Endothelial cell of umbilical vein (primary cell): ENCODE measurements around the gene GNAS-AS1. TPM values are rescaled to one million over a fixed set of nuclear protein-coding genes. Genes with fewer than 3 reads are reported as not detected.

ENCODE experiments used
- BruUV-seq: library from RNA; stranded (reverse); fragments of 400-500 nt; replicated peaks from 2 replicates; lab custom pipeline; 2021; lab: Mats Ljungman, UMichigan
- CTCF ChIA-PET: fragments of 300-600, 350-600 bp; sonication (Branson Sonifier 250); formaldehyde crosslinking; loops from one replicate; lab custom pipeline; 2021; ENCODE audit warnings: antibody characterized with exemption, inconsistent platforms; lab: Charles Lee
- POLR2A ChIA-PET: fragments of 300-600, 350-600 bp; sonication (Branson Sonifier 250); formaldehyde crosslinking; loops from one replicate; lab custom pipeline; 2021; ENCODE audit warnings: antibody characterized with exemption, inconsistent platforms; lab: Charles Lee
- DNase-seq: peaks from one replicate; pipeline ENCODE4 v3.0.0-alpha.2; 2011; ENCODE audit warnings: low read depth, low spot score
- FAIRE-seq: peaks from 2 replicates; lab custom pipeline; 2011; peaks lifted over from hg19 to GRCh38; lab: Jason Lieb, UNC
- H2AFZ ChIP-seq: 2 replicates; pipeline ENCODE4 v1.6.0; 2012; ENCODE audit warnings: low read depth, low read length, control low read depth, inconsistent platforms
- H3K27ac ChIP-seq: 2 replicates; pipeline ENCODE4 v1.5.1; 2011; ENCODE audit warnings: low read depth, mild to moderate bottlenecking, control low read depth, low read length, moderate library complexity; ENCODE audit not compliant: insufficient read depth
- H3K27me3 ChIP-seq, 2 experiments: 2 replicates each; pipeline versions ENCODE4 v1.6.0 to v1.6.1; 2011; ENCODE audit warnings: low read length in 2 of 2, mixed read lengths in 1 of 2; ENCODE audit not compliant: control insufficient read depth in 2 of 2, insufficient read depth in 2 of 2
- H3K36me3 ChIP-seq, 2 experiments: 2 replicates in 1 of 2; 3 replicates in 1 of 2; pipeline ENCODE4 v1.5.1; 2011; ENCODE audit warnings: low read length in 2 of 2, mild to moderate bottlenecking in 1 of 2, moderate library complexity in 1 of 2; ENCODE audit not compliant: control insufficient read depth in 2 of 2, insufficient read depth in 2 of 2; ENCODE audit errors: extremely low read depth in 1 of 2
- H3K4me1 ChIP-seq: 3 replicates; pipeline ENCODE4 v1.5.1; 2011; ENCODE audit warnings: mild to moderate bottlenecking, low read length; ENCODE audit not compliant: control insufficient read depth, insufficient read depth; ENCODE audit errors: extremely low read depth
- H3K4me2 ChIP-seq: 2 replicates; pipeline ENCODE4 v1.6.1; 2011; ENCODE audit warnings: low read length, control low read depth, mixed read lengths; ENCODE audit not compliant: insufficient read depth
- H3K4me3 ChIP-seq, 3 experiments: fragments of 200-600 bp in 1 of 3; sonication (generic), shearing (Covaris generic) in 1 of 3; replicated peaks in 1 of 3; 2 replicates each; pipeline ENCODE4 v1.5.1; 2011 to 2016; ENCODE audit warnings: control low read depth in 3 of 3, low read length in 3 of 3, mild to moderate bottlenecking in 2 of 3, inconsistent platforms in 1 of 3, low read depth in 1 of 3, moderate library complexity in 1 of 3; ENCODE audit not compliant: insufficient read depth in 1 of 3
- H3K79me2 ChIP-seq: 2 replicates; pipeline ENCODE4 v1.6.0; 2012; ENCODE audit warnings: low read length, inconsistent platforms; ENCODE audit not compliant: control insufficient read depth, insufficient read depth
- H3K9ac ChIP-seq: replicated peaks from 2 replicates; pipeline ENCODE3; 2011; ENCODE audit warnings: low read length, control low read depth; ENCODE audit not compliant: insufficient read depth; ENCODE audit errors: extremely low read depth
- H3K9me1 ChIP-seq: replicated peaks from 3 replicates; pipeline ENCODE4 v1.6.0; 2011; ENCODE audit warnings: mild to moderate bottlenecking, low read length; ENCODE audit not compliant: control insufficient read depth, insufficient read depth; ENCODE audit errors: extremely low read depth
- H3K9me3 ChIP-seq: replicated peaks from 2 replicates; pipeline ENCODE4 v1.5.1; 2012; ENCODE audit warnings: low read length, inconsistent platforms; ENCODE audit not compliant: control insufficient read depth, insufficient read depth
- H4K20me1 ChIP-seq: replicated peaks from 2 replicates; pipeline ENCODE3; 2011; ENCODE audit warnings: mild to moderate bottlenecking, low read length; ENCODE audit not compliant: control insufficient read depth, insufficient read depth; ENCODE audit errors: extremely low read depth
- EZH2 ChIP-seq: IDR thresholded peaks from 2 replicates; pipeline ENCODE4 v1.6.1; 2012; ENCODE audit warnings: borderline replicate concordance, low read depth, mild to moderate bottlenecking, moderate library complexity, low read length, inconsistent platforms; ENCODE audit not compliant: severe bottlenecking
- GATA2 ChIP-seq: IDR thresholded peaks from 2 replicates; pipeline ENCODE4 v1.7.0; 2011; ENCODE audit warnings: low read depth, mild to moderate bottlenecking, moderate library complexity, mixed read lengths, low read length; ENCODE audit not compliant: insufficient read length, insufficient read depth
- JUN ChIP-seq: IDR thresholded peaks from 2 replicates; pipeline ENCODE4 v1.6.1; 2011; ENCODE audit warnings: borderline replicate concordance, low read depth; ENCODE audit not compliant: insufficient read length, insufficient read depth
- MYC ChIP-seq: IDR thresholded peaks from one replicate; pipeline ENCODE4 v1.6.1; 2011; ENCODE audit warnings: mild to moderate bottlenecking, low read depth, low read length
- POLR2A ChIP-seq: IDR thresholded peaks from 2 replicates; pipeline ENCODE4 v1.6.1; 2012; ENCODE audit warnings: low read depth, mild to moderate bottlenecking, control low read depth, low read length
- POLR2AphosphoS5 ChIP-seq: IDR thresholded peaks from 2 replicates; pipeline ENCODE4 v1.6.1; 2012; ENCODE audit warnings: low read depth, mild to moderate bottlenecking, control low read depth, low read length, moderate library complexity; ENCODE audit not compliant: insufficient read depth
- dilution Hi-C: fragments of 300-500 bp; cut with MboI; formaldehyde crosslinking; loops from one replicate; pipeline ENCODE4 v1.15.0; 2019; ENCODE audit warnings: low sequenced_read_pairs; ENCODE audit not compliant: extremely low pct_ligation_motif_present
- intact Hi-C: fragments of 100-400 bp; cut with micrococcal nuclease; formaldehyde crosslinking; loops from one replicate; pipeline ENCODE4 v1.10.0; 2022
- polyA plus RNA-seq, 4 experiments: library from polyadenylated mRNA; depleted of rRNA in 3 of 4; stranded (reverse) in 3 of 4; unstranded in 1 of 4; fragments of >200 nt; gene quantifications; 2 replicates each; pipeline versions ENCODE4 v1.2.1 to v1.2.3, GENCODE V29; 2011 to 2012; ENCODE audit warnings: missing spikeins in 1 of 4
- total RNA-seq: library from RNA; stranded (reverse); gene quantifications from 2 replicates; pipeline ENCODE4 v1.2.3, GENCODE V29; 2021
- TF ChIP-seq, protein P1 (sequence below): IDR thresholded peaks from 2 replicates; pipeline ENCODE4 v1.6.1; 2011; ENCODE audit not compliant: insufficient read depth, insufficient read length
- TF ChIP-seq, protein P2 (sequence below), 2 donors: IDR thresholded peaks; 1 replicate in 1 of 2; 2 replicates in 1 of 2; pipeline ENCODE4 v1.5.1; 2011; ENCODE audit warnings: low read length in 2 of 2, mild to moderate bottlenecking in 2 of 2, moderate library complexity in 2 of 2, control low read depth in 1 of 2, inconsistent platforms in 1 of 2, low read depth in 1 of 2; ENCODE audit not compliant: insufficient read depth in 1 of 2; ENCODE audit errors: extremely low read depth in 1 of 2

Gene GNAS-AS1
- total and polyA plus RNA-seq, 2 donors (not counting 3 experiments of a cell fraction or from before 2014, with no cell fraction given): 0.11 to 0.58 TPM

DNA sequence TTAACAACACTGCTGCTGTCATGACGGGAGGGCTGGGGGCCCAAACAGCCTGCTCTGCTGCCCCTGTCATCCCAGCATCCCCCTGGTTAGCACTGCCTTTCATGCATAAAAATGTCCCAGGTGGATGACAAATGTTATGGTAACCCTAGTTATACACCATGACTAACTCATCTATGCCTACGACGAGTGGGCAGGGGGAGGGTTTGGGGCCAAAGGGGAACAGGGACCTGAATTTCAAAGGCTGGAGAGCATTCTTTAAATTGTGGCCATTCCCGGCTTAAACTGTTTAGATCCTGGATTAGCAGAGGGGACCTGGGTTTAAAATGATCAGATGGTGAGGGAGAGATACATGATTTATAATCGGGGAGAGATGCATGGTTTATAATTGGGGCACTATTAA is 24.4 kb downstream of the GNAS-AS1 start:
- no peak for DNase-seq
- FAIRE-seq: no peak
- Histone ChIP-seq H3K36me3 (no peaks in the 10 kb centered on the region), H3K9ac (no peak overlapping the region), H3K4me3 (no peak overlapping the region), H3K27me3 (no peaks in the 10 kb centered on the region), H2AFZ (no peak overlapping the region), H3K4me1 (no peaks in the 10 kb centered on the region), H3K79me2 (no peaks in the 10 kb centered on the region), H3K4me2 (no peak overlapping the region), H3K9me1 (no peaks in the 10 kb centered on the region), H3K27ac (no peak overlapping the region), H4K20me1 (no peaks in the 10 kb centered on the region), H3K9me3 (no peaks in the 10 kb centered on the region)
- intact Hi-C loops: no loop called here
- ChIA-PET POLR2A (no interaction called here), CTCF (no interaction called here)
- dilution Hi-C loops: loop anchor here (25.0 kb wide), 2 partner anchors 214 to 589 kb away; partner anchors contain the start of gene ANKRD60
- TF ChIP-seq, protein P1, sequence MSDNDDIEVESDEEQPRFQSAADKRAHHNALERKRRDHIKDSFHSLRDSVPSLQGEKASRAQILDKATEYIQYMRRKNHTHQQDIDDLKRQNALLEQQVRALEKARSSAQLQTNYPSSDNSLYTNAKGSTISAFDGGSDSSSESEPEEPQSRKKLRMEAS: no peak
- TF ChIP-seq GATA2: no peak
- no peak for TF ChIP-seq POLR2AphosphoS5
- no peak for TF ChIP-seq JUN
- TF ChIP-seq, protein P2, sequence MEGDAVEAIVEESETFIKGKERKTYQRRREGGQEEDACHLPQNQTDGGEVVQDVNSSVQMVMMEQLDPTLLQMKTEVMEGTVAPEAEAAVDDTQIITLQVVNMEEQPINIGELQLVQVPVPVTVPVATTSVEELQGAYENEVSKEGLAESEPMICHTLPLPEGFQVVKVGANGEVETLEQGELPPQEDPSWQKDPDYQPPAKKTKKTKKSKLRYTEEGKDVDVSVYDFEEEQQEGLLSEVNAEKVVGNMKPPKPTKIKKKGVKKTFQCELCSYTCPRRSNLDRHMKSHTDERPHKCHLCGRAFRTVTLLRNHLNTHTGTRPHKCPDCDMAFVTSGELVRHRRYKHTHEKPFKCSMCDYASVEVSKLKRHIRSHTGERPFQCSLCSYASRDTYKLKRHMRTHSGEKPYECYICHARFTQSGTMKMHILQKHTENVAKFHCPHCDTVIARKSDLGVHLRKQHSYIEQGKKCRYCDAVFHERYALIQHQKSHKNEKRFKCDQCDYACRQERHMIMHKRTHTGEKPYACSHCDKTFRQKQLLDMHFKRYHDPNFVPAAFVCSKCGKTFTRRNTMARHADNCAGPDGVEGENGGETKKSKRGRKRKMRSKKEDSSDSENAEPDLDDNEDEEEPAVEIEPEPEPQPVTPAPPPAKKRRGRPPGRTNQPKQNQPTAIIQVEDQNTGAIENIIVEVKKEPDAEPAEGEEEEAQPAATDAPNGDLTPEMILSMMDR (IDR thresholded peaks at IDR 0.05; ENCODE audit: extremely low read depth in 1 of 2, insufficient read depth in 1 of 2, low read depth in 1 of 2, low read length in 2 of 2): no peak
- no peak for TF ChIP-seq POLR2A
- no peak for TF ChIP-seq EZH2
- TF ChIP-seq MYC: no peak
- no TSS peak for BruUV-seq
